K562 (cell line): ENCODE measurements around the gene NMT1. TPM values are rescaled to one million over a fixed set of nuclear protein-coding genes. Genes with fewer than 3 reads are reported as not detected.
A peak's percentile ranks its signal among the peaks of the same experiment; 100 is the strongest.

Experiments used
- BRCA1 ChIP-seq, 2 experiments: fragments of 450-650 bp in 1 of 2; sonication (generic) in 1 of 2; formaldehyde crosslinking in 1 of 2; IDR thresholded peaks; 2 replicates each; pipeline versions ENCODE4 v1.5.0 to v1.6.1; 2017 to 2020; ENCODE audit warnings: mild to moderate bottlenecking in 1 of 2, missing genetic modification reagents in 1 of 2
- BRF1 ChIP-seq: IDR thresholded peaks from 3 replicates; pipeline ENCODE4 v1.6.1; 2011; ENCODE audit warnings: borderline replicate concordance, mild to moderate bottlenecking; ENCODE audit not compliant: insufficient read length; ENCODE audit errors: extremely low read depth
- MCM5 ChIP-seq: fragments of 450-650 bp; IDR thresholded peaks from 2 replicates; pipeline ENCODE4 v1.6.1; 2016; ENCODE audit warnings: low read depth
- MEF2D ChIP-seq: conservative IDR thresholded peaks from 2 replicates; pipeline ENCODE4 v1.6.1; 2016; ENCODE audit warnings: low read depth, missing genetic modification characterization, missing compliant biosample characterization
- SLC30A9 ChIP-seq: fragments of 250-450 bp; sonication (Bioruptor Pico); IDR thresholded peaks from 2 replicates; pipeline ENCODE4 v1.8.0; 2022; ENCODE audit warnings: mild to moderate bottlenecking, moderate library complexity
- SMC3 ChIP-seq: conservative IDR thresholded peaks from 2 replicates; pipeline ENCODE4 v1.6.1; 2011; ENCODE audit warnings: low read depth, low read length, improper control_type of control experiment; ENCODE audit not compliant: insufficient read depth
- ZKSCAN1 ChIP-seq: fragments of 150-350 bp; IDR thresholded peaks from 2 replicates; pipeline ENCODE4 v1.6.1; 2016; ENCODE audit warnings: low read depth, low read length
- ZNF134 ChIP-seq: fragments of 250-450 bp; sonication (Bioruptor Pico); conservative IDR thresholded peaks from 2 replicates; pipeline ENCODE4 v1.4.0; 2020
- ZNF3 ChIP-seq: fragments of 250-450 bp; sonication (Bioruptor Pico); IDR thresholded peaks from 2 replicates; pipeline ENCODE4 v1.5.0; 2021; ENCODE audit warnings: mild to moderate bottlenecking, moderate library complexity
- ZSCAN32 ChIP-seq: fragments of 450-650 bp; formaldehyde crosslinking; IDR thresholded peaks from 2 replicates; pipeline ENCODE4 v1.4.0; 2020; ENCODE audit warnings: mild to moderate bottlenecking, moderate library complexity
- polyA plus RNA-seq, 8 experiments: library from polyadenylated mRNA; depleted of rRNA in 4 of 8; stranded (reverse) in 5 of 8; unstranded in 3 of 8; fragments of >200 nt; fragmentation: Nextera tagmentation in 2 of 8; fragmentation: Illumina TruSeq in 1 of 8; extraction: Ambion mirVana in 2 of 8; extraction: Trizol in 1 of 8; gene quantifications; 2 replicates each; pipeline versions ENCODE4 v1.2.1 to v1.2.3, GENCODE V29; 2011 to 2014; ENCODE audit warnings: inconsistent platforms in 1 of 8, missing spikeins in 1 of 8
- total RNA-seq, 7 experiments: library from RNA; depleted of rRNA in 6 of 7; stranded (reverse); fragments of >200 nt in 6 of 7; fragmentation: Illumina TruSeq in 2 of 7; extraction: Trizol in 2 of 7; gene quantifications; 2 replicates each; pipeline versions ENCODE4 v1.2.1 to v1.2.3, GENCODE V29; 2011 to 2021; ENCODE audit warnings: low replicate concordance in 1 of 7
- TF ChIP-seq, protein P1 (sequence below): fragments of 250-450 bp; sonication (Bioruptor Pico); IDR thresholded peaks from 2 replicates; pipeline ENCODE4 v1.4.0; 2020; ENCODE audit warnings: mild to moderate bottlenecking, moderate library complexity
- TF ChIP-seq, protein P2 (sequence below), 3 experiments: fragments of 200-800 bp in 1 of 3; sonication (Bioruptor generic) in 1 of 3; sonication (generic) in 1 of 3; formaldehyde crosslinking in 1 of 3; IDR thresholded peaks; 2 replicates each; pipeline versions ENCODE4 v1.6.1 to v1.8.0; 2016 to 2022; ENCODE audit warnings: mild to moderate bottlenecking in 2 of 3, missing compliant biosample characterization in 2 of 3, missing genetic modification characterization in 2 of 3, missing genetic modification reagents in 1 of 3
- TF ChIP-seq, protein P3 (sequence below): fragments of 200-800 bp; sonication (Bioruptor generic); IDR thresholded peaks from 2 replicates; pipeline ENCODE4 v1.6.1; 2016; ENCODE audit warnings: missing genetic modification characterization, missing compliant biosample characterization
- TF ChIP-seq, protein P4 (sequence below): sonication (generic); formaldehyde crosslinking; IDR thresholded peaks from 2 replicates; pipeline ENCODE4 v1.8.0; 2022; ENCODE audit warnings: mild to moderate bottlenecking, missing genetic modification reagents

Gene NMT1
- total and polyA plus RNA-seq, 9 of the 15 experiments (the other 6 are each of a cell fraction or from before 2014, with no cell fraction given), result 86.7 to 569 (median 213) TPM

DNA sequence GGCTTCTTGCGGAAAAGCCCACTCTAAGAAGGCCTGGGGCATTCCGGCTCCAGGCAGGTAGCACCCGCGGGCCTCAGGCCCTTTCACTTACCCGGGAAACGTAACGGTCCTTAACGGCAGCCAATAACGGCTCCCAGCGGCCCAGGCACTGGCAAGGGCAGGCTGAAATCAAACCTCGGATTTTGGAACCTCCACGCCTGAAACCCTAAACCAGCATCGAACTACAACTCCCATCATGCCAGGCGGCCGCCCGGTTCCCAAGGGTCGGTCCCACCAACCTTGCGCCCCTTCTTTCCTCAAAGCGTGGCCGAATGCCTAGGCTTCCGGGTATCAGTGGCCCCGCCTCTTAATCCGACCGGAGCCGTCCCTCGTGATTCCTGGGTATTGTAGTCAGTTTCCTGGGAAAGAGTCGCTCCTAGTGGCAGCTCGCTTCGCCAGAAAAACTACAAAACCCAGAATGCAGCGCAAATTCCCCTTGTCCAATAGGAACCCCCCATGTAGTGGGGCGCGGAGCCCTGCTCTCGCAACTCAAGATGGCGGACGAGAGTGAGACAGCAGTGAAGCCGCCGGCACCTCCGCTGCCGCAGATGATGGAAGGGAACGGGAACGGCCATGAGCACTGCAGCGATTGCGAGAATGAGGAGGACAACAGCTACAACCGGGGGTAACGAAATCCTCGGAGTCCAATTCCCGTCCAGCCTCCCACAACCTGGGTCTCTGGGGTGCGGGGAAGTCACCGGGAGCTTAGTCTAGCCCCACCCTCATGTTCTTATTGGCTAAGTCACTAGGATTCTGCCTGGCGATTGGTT lies at the start of gene NMT1 (continued):
- TF ChIP-seq BRF1 (no peak), ZNF134 (CRISPR knock-in tag) (no peak), ZKSCAN1 (0 out of 2 replicates have a peak, but pooled peaks have one; percentile 45), ZNF3 (CRISPR knock-in tag) (no peak), MEF2D (tag) (no peak), ZSCAN32 (CRISPR knock-in tag) (no peak), MCM5 (no peak), SLC30A9 (no peak), SMC3 (no peak), BRCA1 (IDR thresholded peaks at IDR 0.05) (no peak), BRCA1 (CRISPR knock-in tag; IDR thresholded peaks at IDR 0.05) (no peak)
- TF ChIP-seq, protein P1, sequence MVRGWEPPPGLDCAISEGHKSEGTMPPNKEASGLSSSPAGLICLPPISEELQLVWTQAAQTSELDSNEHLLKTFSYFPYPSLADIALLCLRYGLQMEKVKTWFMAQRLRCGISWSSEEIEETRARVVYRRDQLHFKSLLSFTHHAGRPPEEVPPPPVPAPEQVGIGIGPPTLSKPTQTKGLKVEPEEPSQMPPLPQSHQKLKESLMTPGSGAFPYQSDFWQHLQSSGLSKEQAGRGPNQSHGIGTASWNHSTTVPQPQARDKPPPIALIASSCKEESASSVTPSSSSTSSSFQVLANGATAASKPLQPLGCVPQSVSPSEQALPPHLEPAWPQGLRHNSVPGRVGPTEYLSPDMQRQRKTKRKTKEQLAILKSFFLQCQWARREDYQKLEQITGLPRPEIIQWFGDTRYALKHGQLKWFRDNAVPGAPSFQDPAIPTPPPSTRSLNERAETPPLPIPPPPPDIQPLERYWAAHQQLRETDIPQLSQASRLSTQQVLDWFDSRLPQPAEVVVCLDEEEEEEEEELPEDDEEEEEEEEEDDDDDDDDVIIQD (CRISPR knock-in tag), result no peak
- TF ChIP-seq, protein P2, sequence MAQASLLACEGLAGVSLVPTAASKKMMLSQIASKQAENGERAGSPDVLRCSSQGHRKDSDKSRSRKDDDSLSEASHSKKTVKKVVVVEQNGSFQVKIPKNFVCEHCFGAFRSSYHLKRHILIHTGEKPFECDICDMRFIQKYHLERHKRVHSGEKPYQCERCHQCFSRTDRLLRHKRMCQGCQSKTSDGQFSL (CRISPR knock-in tag; IDR thresholded peaks at IDR 0.05), result 0 out of 2 replicates have a peak, but pooled peaks have one; percentile 36
- TF ChIP-seq, protein P2 (tag; IDR thresholded peaks at IDR 0.05), result no peak
- TF ChIP-seq, protein P3, sequence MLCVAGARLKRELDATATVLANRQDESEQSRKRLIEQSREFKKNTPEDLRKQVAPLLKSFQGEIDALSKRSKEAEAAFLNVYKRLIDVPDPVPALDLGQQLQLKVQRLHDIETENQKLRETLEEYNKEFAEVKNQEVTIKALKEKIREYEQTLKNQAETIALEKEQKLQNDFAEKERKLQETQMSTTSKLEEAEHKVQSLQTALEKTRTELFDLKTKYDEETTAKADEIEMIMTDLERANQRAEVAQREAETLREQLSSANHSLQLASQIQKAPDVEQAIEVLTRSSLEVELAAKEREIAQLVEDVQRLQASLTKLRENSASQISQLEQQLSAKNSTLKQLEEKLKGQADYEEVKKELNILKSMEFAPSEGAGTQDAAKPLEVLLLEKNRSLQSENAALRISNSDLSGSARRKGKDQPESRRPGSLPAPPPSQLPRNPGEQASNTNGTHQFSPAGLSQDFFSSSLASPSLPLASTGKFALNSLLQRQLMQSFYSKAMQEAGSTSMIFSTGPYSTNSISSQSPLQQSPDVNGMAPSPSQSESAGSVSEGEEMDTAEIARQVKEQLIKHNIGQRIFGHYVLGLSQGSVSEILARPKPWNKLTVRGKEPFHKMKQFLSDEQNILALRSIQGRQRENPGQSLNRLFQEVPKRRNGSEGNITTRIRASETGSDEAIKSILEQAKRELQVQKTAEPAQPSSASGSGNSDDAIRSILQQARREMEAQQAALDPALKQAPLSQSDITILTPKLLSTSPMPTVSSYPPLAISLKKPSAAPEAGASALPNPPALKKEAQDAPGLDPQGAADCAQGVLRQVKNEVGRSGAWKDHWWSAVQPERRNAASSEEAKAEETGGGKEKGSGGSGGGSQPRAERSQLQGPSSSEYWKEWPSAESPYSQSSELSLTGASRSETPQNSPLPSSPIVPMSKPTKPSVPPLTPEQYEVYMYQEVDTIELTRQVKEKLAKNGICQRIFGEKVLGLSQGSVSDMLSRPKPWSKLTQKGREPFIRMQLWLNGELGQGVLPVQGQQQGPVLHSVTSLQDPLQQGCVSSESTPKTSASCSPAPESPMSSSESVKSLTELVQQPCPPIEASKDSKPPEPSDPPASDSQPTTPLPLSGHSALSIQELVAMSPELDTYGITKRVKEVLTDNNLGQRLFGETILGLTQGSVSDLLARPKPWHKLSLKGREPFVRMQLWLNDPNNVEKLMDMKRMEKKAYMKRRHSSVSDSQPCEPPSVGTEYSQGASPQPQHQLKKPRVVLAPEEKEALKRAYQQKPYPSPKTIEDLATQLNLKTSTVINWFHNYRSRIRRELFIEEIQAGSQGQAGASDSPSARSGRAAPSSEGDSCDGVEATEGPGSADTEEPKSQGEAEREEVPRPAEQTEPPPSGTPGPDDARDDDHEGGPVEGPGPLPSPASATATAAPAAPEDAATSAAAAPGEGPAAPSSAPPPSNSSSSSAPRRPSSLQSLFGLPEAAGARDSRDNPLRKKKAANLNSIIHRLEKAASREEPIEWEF (CRISPR knock-in tag), result no peak
- TF ChIP-seq, protein P4, sequence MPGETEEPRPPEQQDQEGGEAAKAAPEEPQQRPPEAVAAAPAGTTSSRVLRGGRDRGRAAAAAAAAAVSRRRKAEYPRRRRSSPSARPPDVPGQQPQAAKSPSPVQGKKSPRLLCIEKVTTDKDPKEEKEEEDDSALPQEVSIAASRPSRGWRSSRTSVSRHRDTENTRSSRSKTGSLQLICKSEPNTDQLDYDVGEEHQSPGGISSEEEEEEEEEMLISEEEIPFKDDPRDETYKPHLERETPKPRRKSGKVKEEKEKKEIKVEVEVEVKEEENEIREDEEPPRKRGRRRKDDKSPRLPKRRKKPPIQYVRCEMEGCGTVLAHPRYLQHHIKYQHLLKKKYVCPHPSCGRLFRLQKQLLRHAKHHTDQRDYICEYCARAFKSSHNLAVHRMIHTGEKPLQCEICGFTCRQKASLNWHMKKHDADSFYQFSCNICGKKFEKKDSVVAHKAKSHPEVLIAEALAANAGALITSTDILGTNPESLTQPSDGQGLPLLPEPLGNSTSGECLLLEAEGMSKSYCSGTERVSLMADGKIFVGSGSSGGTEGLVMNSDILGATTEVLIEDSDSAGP, result no peak
